22Rv1 (cell line): ENCODE measurements around the gene LRRC8B.

ENCODE experiments used
- ZFX ChIP-seq: fragments of 450-650 bp; IDR thresholded peaks from 2 replicates; pipeline ENCODE4 v1.6.1; 2017; ENCODE audit warnings: antibody characterized with exemption, borderline replicate concordance
- TF ChIP-seq, protein P1 (sequence below): fragments of 450-650 bp; IDR thresholded peaks from 2 replicates; pipeline ENCODE4 v1.5.1; 2017; ENCODE audit warnings: mild to moderate bottlenecking

DNA sequence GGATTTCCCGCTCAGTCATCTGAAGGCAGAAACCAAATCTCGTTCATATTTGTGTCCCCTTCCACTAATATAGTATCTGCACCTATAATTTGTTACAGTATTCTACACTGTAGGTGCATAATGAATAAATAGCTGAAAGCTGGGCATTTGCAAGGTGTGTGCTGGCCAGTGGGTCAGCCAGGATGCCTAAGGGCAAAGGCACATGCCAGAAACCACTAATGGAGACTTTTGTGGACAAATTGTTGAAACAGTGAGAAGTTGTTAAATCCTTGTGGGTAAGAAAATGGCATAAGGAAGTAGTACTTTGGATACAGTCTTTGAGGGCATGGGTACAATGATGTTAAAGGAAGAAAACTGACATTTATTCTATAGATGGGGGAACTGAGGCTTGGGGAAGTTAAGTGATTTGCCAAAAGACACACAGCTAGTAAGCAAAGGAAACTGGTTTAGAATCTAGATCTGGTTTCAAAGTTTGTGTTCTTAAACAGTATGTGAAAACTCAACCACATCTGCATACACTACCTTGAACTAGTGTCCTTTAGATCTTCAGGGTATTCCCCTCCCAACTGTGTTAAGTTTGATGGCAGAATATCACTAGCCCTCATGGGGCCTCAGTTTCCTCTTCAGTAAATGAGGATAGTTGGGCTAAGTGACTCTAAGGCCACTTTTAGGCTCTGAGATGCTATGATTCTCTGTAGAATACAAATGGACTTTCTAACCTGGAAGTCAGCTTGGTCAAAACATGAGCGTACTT, 81.8 kb downstream of the LRRC8B start:
- TF ChIP-seq, protein P1, sequence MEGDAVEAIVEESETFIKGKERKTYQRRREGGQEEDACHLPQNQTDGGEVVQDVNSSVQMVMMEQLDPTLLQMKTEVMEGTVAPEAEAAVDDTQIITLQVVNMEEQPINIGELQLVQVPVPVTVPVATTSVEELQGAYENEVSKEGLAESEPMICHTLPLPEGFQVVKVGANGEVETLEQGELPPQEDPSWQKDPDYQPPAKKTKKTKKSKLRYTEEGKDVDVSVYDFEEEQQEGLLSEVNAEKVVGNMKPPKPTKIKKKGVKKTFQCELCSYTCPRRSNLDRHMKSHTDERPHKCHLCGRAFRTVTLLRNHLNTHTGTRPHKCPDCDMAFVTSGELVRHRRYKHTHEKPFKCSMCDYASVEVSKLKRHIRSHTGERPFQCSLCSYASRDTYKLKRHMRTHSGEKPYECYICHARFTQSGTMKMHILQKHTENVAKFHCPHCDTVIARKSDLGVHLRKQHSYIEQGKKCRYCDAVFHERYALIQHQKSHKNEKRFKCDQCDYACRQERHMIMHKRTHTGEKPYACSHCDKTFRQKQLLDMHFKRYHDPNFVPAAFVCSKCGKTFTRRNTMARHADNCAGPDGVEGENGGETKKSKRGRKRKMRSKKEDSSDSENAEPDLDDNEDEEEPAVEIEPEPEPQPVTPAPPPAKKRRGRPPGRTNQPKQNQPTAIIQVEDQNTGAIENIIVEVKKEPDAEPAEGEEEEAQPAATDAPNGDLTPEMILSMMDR = no peak
- TF ChIP-seq ZFX = no peak
